ENCODE results near the gene DMPK. TPM values are rescaled to one million over a fixed set of nuclear protein-coding genes. Genes with fewer than 3 reads are reported as not detected.

DMPK gene
- total RNA-seq, 1 donor from 2014 or later, result 50.1 TPM

GRCh38 chr19:45822716-45823115, 40.4 kb upstream of the DMPK start:
- Histone ChIP-seq H3K36me3 (peaks cover 79% of the 10 kb centered on the region), H3K4me3 (no peak overlapping the region), H3K27me3 (no peaks in the 10 kb centered on the region), H3K9me3 (no peaks in the 10 kb centered on the region), H3K27ac (no peak overlapping the region), H3K4me1 (no peaks in the 10 kb centered on the region)
- ATAC-seq, result no peak
- TF ChIP-seq CTCF (IDR thresholded peaks at IDR 0.05), result no peak
- no peak for DNase-seq
- intact Hi-C loops (cut with DNase I), result no loop called here

GRCh38 chr19:45821570-45821969, 39.3 kb upstream of the DMPK start:
- H3K9me3 ChIP-seq, result no peaks in the 10 kb centered on the region
- no peak for TF ChIP-seq CTCF (IDR thresholded peaks at IDR 0.05)
- no peak overlapping the region for H3K4me3 ChIP-seq
- no peak for DNase-seq
- peaks cover 67% of the 10 kb centered on the region for H3K36me3 ChIP-seq
- no peak for ATAC-seq
- H3K27me3 ChIP-seq, result no peaks in the 10 kb centered on the region
- intact Hi-C loops (cut with DNase I), result no loop called here
- H3K4me1 ChIP-seq, result no peaks in the 10 kb centered on the region
- no peak overlapping the region for H3K27ac ChIP-seq

GRCh38 chr19:45821103-45821521, 38.8 kb upstream of the DMPK start:
- ATAC-seq (no peak), DNase-seq (no peak)
- intact Hi-C loops (cut with DNase I), result no loop called here
- Histone ChIP-seq H3K36me3 (peaks cover 63% of the 10 kb centered on the region), H3K27ac (no peak overlapping the region), H3K4me1 (no peaks in the 10 kb centered on the region), H3K4me3 (no peak overlapping the region), H3K9me3 (no peaks in the 10 kb centered on the region), H3K27me3 (no peaks in the 10 kb centered on the region)
- no peak for TF ChIP-seq CTCF (IDR thresholded peaks at IDR 0.05)

GRCh38 chr19:45820413-45821102, 38.3 kb upstream of the DMPK start:
- H3K27me3 ChIP-seq, result no peaks in the 10 kb centered on the region
- H3K4me1 ChIP-seq, result peaks cover 3% of the 10 kb centered on the region
- peaks cover 59% of the 10 kb centered on the region for H3K36me3 ChIP-seq
- H3K4me3 ChIP-seq, result no peak overlapping the region
- DNase-seq (no peak), ATAC-seq (no peak)
- H3K9me3 ChIP-seq, result no peaks in the 10 kb centered on the region
- no peak overlapping the region for H3K27ac ChIP-seq
- intact Hi-C loops (cut with DNase I), result no loop called here
- no peak for TF ChIP-seq CTCF (IDR thresholded peaks at IDR 0.05)

- Histone ChIP-seq H3K36me3 (peaks cover 51% of the 10 kb centered on the region), H3K27me3 (no peaks in the 10 kb centered on the region), H3K4me3 (no peak overlapping the region), H3K9me3 (no peaks in the 10 kb centered on the region), H3K27ac (no peak overlapping the region), H3K4me1 (peaks cover 3% of the 10 kb centered on the region)
- TF ChIP-seq CTCF (IDR thresholded peaks at IDR 0.05), result no peak
- ATAC-seq (no peak), DNase-seq (no peak)
- intact Hi-C loops (cut with DNase I), result no loop called here
Observed at GRCh38 chr19:45819769-45820168, 37.5 kb upstream of the DMPK start.

All from upper lobe of right lung (tissue), 1 donor.